Measurements from ENCODE around the gene FYCO1. TPM values are rescaled to one million over a fixed set of nuclear protein-coding genes. Genes with fewer than 3 reads are reported as not detected.

The FYCO1 gene
- total RNA-seq, 2 experiments from 2014 or later, result 9.4 to 15.2 TPM

DNA sequence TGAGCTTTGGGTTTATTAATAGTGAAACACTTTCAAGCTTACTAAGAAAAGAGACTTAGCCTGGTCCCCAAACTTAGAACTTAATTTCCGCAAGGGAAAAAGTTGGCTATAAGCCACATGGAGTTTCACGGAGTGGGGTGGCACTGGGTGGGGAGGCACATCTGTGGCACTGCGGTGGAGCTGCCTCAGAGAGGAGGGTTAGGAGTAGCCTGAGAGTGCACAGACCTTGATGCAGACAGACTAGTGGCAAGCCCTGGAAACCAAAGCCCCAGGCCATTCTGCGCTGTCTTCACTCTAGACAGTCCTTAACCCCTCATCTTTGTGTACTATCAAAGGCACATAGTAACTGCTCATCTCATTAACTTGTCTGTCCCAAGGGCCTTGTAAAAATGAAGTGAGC lies 30.4 kb downstream of the FYCO1 start:
- Histone ChIP-seq H3K79me2 (ENCODE audit: insufficient read depth, low read depth, low read length) (no peaks in the 10 kb centered on the region), H3K36me3 (ENCODE audit: insufficient read depth, low read length) (peaks cover 87% of the 10 kb centered on the region), H3K9me3 (ENCODE audit: low read length) (no peaks in the 10 kb centered on the region), H2AFZ (ENCODE audit: low read length) (no peak overlapping the region), H3K4me3 (ENCODE audit: low read depth, low read length, poor library complexity, severe bottlenecking) (no peak overlapping the region), H4K20me1 (ENCODE audit: insufficient read depth, low read length) (no peaks in the 10 kb centered on the region), H3K27ac (ENCODE audit: low read depth, low read length, poor library complexity, severe bottlenecking) (no peak overlapping the region), H3K4me2 (ENCODE audit: low read length) (no peak overlapping the region), H3K9me2 (ENCODE audit: insufficient read depth, low read length) (no peaks in the 10 kb centered on the region), H3K4me1 (ENCODE audit: insufficient read depth, low read length, poor library complexity, severe bottlenecking) (no peaks in the 10 kb centered on the region)
- TF ChIP-seq EZH2phosphoT487 (IDR thresholded peaks at IDR 0.05; ENCODE audit: borderline replicate concordance, low read depth, low read length), result no peak
- TF ChIP-seq, protein P1, sequence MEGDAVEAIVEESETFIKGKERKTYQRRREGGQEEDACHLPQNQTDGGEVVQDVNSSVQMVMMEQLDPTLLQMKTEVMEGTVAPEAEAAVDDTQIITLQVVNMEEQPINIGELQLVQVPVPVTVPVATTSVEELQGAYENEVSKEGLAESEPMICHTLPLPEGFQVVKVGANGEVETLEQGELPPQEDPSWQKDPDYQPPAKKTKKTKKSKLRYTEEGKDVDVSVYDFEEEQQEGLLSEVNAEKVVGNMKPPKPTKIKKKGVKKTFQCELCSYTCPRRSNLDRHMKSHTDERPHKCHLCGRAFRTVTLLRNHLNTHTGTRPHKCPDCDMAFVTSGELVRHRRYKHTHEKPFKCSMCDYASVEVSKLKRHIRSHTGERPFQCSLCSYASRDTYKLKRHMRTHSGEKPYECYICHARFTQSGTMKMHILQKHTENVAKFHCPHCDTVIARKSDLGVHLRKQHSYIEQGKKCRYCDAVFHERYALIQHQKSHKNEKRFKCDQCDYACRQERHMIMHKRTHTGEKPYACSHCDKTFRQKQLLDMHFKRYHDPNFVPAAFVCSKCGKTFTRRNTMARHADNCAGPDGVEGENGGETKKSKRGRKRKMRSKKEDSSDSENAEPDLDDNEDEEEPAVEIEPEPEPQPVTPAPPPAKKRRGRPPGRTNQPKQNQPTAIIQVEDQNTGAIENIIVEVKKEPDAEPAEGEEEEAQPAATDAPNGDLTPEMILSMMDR (conservative IDR thresholded peaks at IDR 0.05; ENCODE audit: low read length), result no peak
- ChIA-PET CTCF (ENCODE audit: unreplicated experiment) (no interaction called here), POLR2A (interaction anchor here (0.7 kb wide), 1 partner anchor 608 kb away, joined by 3 read pairs; no protein-coding TSS in a partner anchor)
- no peak for DNase-seq (ENCODE audit: low spot score)
- no TSS peak for BruUV-seq (replicated peaks)
- intact Hi-C loops (cut with micrococcal nuclease; ENCODE audit: unreplicated experiment), result no loop called here

DNA sequence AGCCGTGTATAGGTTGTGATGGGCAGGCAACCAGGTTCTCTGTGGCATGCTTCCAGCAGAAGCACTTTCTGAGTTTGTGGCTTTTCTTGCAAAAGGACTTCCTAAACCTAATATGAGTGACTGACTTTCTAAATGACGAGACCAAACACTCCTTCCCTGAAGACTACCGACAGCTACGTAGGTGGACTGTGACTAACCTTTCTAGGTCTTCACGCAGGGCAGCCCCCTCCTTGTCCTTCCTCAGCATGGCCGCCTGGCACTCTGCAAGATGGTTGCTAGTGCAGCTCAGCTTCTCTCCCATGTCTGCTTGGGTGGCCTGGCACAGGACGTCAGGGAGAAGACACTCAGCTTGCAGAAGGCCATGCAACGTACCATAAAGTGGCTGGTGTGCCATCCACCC lies 31.5 kb downstream of the FYCO1 start:
- DNase-seq (ENCODE audit: low spot score), result no peak
- H3K4me1 ChIP-seq (ENCODE audit: insufficient read depth, low read length, poor library complexity, severe bottlenecking), result no peaks in the 10 kb centered on the region

DNA sequence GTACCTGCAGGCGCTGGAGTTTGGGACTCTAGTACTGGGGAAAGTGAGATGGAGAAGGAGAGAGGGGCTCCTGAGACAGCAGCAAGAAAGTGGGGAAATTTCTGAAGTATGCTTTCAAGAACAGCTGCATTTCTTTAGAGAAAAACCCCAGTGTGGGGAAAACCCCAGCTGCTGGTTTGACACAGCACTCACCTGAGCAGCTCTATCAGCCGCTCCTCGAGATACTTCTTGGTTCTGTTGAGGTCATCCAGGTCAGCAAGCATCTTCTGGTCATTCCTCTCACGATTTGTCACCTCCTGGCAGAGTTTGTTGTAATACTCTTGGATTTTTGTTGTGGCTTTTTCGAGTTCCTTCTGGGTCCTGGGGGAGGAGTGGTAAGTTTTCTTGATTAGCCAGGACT lies 33.6 kb downstream of the FYCO1 start:
- no TSS peak for BruUV-seq (replicated peaks)
- H4K20me1 ChIP-seq (ENCODE audit: insufficient read depth, low read length), result no peaks in the 10 kb centered on the region
- no peaks in the 10 kb centered on the region for H3K9me3 ChIP-seq (ENCODE audit: low read length)
- peaks cover 91% of the 10 kb centered on the region for H3K36me3 ChIP-seq (ENCODE audit: insufficient read depth, low read length)
- TF ChIP-seq, protein P1 (conservative IDR thresholded peaks at IDR 0.05; ENCODE audit: low read length), result no peak
- no peak for TF ChIP-seq EZH2phosphoT487 (IDR thresholded peaks at IDR 0.05; ENCODE audit: borderline replicate concordance, low read depth, low read length)
- intact Hi-C loops (cut with micrococcal nuclease; ENCODE audit: unreplicated experiment), result no loop called here
- ChIA-PET POLR2A (interaction anchor here (1.1 kb wide), 1 partner anchor 34 kb away, joined by 3 read pairs; no protein-coding TSS in a partner anchor), CTCF (ENCODE audit: unreplicated experiment) (no interaction called here)
- no peak overlapping the region for H2AFZ ChIP-seq (ENCODE audit: low read length)
- H3K4me3 ChIP-seq (ENCODE audit: low read depth, low read length, poor library complexity, severe bottlenecking), result no peak overlapping the region
- H3K27ac ChIP-seq (ENCODE audit: low read depth, low read length, poor library complexity, severe bottlenecking), result no peak overlapping the region
- H3K79me2 ChIP-seq (ENCODE audit: insufficient read depth, low read depth, low read length), result no peaks in the 10 kb centered on the region
- DNase-seq (ENCODE audit: low spot score), result no peak
- H3K4me2 ChIP-seq (ENCODE audit: low read length), result no peak overlapping the region
- H3K4me1 ChIP-seq (ENCODE audit: insufficient read depth, low read length, poor library complexity, severe bottlenecking), result no peaks in the 10 kb centered on the region
- no peaks in the 10 kb centered on the region for H3K9me2 ChIP-seq (ENCODE audit: insufficient read depth, low read length)

More for the DNA sequence above, 31.5 kb downstream of the FYCO1 start:
- ChIA-PET CTCF (ENCODE audit: unreplicated experiment) (no interaction called here), POLR2A (interaction anchor here (1.0 kb wide), 1 partner anchor 45 kb away, joined by 3 read pairs; no protein-coding TSS in a partner anchor)
- intact Hi-C loops (cut with micrococcal nuclease; ENCODE audit: unreplicated experiment), result no loop called here
- no peak overlapping the region for H3K4me3 ChIP-seq (ENCODE audit: low read depth, low read length, poor library complexity, severe bottlenecking)
- H3K27ac ChIP-seq (ENCODE audit: low read depth, low read length, poor library complexity, severe bottlenecking), result no peak overlapping the region
- H4K20me1 ChIP-seq (ENCODE audit: insufficient read depth, low read length), result no peaks in the 10 kb centered on the region
- BruUV-seq (replicated peaks), result no TSS peak
- no peaks in the 10 kb centered on the region for H3K9me3 ChIP-seq (ENCODE audit: low read length)
- no peaks in the 10 kb centered on the region for H3K9me2 ChIP-seq (ENCODE audit: insufficient read depth, low read length)
- no peak for TF ChIP-seq EZH2phosphoT487 (IDR thresholded peaks at IDR 0.05; ENCODE audit: borderline replicate concordance, low read depth, low read length)
- TF ChIP-seq, protein P1 (conservative IDR thresholded peaks at IDR 0.05; ENCODE audit: low read length), result no peak
- no peak overlapping the region for H2AFZ ChIP-seq (ENCODE audit: low read length)
- no peak overlapping the region for H3K4me2 ChIP-seq (ENCODE audit: low read length)
- H3K79me2 ChIP-seq (ENCODE audit: insufficient read depth, low read depth, low read length), result no peaks in the 10 kb centered on the region
- H3K36me3 ChIP-seq (ENCODE audit: insufficient read depth, low read length), result peaks cover 87% of the 10 kb centered on the region

Data from OCI-LY7 (cell line).